22Rv1 (cell line): Measurements from ENCODE around the gene MGAT5.

ENCODE experiments used
- H3K27ac ChIP-seq: fragments of 450-650 bp; 2 replicates; pipeline ENCODE4 v1.5.1; 2017
- ZFX ChIP-seq: fragments of 450-650 bp; IDR thresholded peaks from 2 replicates; pipeline ENCODE4 v1.6.1; 2017; ENCODE audit warnings: antibody characterized with exemption, borderline replicate concordance
- TF ChIP-seq, protein P1 (sequence below): fragments of 450-650 bp; IDR thresholded peaks from 2 replicates; pipeline ENCODE4 v1.5.1; 2017; ENCODE audit warnings: mild to moderate bottlenecking

The MGAT5 gene

DNA sequence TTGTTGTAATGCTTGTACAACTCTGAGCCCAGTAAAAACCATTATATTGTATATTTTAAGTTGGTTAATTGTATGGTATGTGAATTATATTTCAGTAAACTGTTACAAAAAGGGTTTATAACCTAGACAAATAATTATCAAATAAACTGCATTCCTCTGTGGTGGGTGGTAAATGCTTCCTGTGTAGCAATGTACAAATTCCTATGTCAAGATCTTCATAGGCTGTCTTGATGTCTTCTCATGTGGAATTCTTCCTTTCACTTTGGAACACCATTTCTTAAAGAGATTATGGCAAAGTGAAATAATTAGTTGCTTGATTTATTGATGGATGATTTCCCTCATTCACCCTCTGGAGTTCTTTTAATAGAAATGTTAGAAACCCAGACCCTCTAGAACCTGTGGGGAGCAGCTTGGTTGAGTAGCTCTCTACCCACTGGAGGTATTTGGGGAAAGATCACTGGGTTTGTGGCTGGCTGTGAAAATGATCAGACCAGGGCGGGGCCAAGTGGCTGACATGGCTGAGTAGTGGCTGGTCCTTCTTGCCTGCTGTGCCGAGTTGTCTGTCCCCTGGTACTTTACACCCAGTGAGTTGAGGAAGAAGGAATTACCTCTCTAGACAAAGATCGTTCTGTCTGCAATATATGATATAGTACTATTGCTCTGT lies 22.4 kb upstream of the MGAT5 start:
- TF ChIP-seq ZFX, result no peak
- TF ChIP-seq, protein P1, sequence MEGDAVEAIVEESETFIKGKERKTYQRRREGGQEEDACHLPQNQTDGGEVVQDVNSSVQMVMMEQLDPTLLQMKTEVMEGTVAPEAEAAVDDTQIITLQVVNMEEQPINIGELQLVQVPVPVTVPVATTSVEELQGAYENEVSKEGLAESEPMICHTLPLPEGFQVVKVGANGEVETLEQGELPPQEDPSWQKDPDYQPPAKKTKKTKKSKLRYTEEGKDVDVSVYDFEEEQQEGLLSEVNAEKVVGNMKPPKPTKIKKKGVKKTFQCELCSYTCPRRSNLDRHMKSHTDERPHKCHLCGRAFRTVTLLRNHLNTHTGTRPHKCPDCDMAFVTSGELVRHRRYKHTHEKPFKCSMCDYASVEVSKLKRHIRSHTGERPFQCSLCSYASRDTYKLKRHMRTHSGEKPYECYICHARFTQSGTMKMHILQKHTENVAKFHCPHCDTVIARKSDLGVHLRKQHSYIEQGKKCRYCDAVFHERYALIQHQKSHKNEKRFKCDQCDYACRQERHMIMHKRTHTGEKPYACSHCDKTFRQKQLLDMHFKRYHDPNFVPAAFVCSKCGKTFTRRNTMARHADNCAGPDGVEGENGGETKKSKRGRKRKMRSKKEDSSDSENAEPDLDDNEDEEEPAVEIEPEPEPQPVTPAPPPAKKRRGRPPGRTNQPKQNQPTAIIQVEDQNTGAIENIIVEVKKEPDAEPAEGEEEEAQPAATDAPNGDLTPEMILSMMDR, result no peak
- no peak overlapping the region for H3K27ac ChIP-seq

GRCh38 chr2:134231965-134232340 lies 21.9 kb upstream of the MGAT5 start:
- H3K27ac ChIP-seq, result no peak overlapping the region
- TF ChIP-seq, protein P1, result no peak
- TF ChIP-seq ZFX, result no peak

- TF ChIP-seq ZFX, result no peak
- TF ChIP-seq, protein P1, result no peak
- no peak overlapping the region for H3K27ac ChIP-seq
These were observed 21.4 kb upstream of the MGAT5 start for GRCh38 chr2:134232461-134232860.

DNA sequence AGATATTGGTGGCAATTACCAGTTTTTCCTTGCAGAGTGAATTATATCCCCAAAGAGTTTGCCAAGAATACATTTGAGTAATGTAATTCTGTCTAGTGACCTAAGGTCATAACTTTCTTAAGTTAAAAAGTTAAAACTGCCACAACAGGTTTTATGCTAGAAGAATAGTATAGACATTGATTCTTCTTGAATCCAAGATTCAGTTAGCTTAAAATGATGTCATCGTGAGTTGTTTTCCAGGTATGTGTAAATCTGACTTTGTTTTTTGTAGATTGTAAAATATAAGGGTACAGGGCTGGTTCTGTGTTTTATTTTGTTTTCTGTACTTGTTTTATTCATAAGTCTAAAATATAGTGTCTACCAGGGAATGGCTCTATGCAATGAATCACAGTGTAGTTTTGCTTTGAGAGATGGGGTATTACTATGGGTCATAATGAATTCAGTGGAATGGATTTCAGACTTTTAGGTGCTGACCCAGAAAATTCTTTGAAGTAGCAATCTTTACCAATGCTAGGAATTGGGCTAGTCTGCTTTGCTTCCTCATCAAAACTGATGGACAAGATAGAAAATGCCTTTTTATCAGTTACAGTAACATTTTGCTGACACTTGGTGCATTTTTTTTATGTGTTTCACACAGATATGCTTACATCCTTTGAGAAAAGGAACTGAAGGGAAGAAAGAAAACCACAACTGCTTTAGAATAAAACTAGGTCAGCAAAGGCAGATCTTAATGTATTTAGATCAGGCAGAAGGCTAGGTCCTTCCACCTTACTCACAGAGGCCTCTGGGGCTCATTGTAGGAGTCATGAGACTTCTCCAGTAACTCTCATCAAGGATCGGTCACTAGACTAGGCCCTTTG lies 20.8 kb upstream of the MGAT5 start:
- TF ChIP-seq, protein P1, result no peak
- no peak for TF ChIP-seq ZFX
- no peak overlapping the region for H3K27ac ChIP-seq

- TF ChIP-seq ZFX, result no peak
- TF ChIP-seq, protein P1, result no peak
- no peak overlapping the region for H3K27ac ChIP-seq
These were observed 20.1 kb upstream of the MGAT5 start for GRCh38 chr2:134233728-134234136.

GRCh38 chr2:134234535-134234934 lies 19.3 kb upstream of the MGAT5 start:
- no peak overlapping the region for H3K27ac ChIP-seq
- TF ChIP-seq, protein P1, result no peak
- no peak for TF ChIP-seq ZFX

DNA sequence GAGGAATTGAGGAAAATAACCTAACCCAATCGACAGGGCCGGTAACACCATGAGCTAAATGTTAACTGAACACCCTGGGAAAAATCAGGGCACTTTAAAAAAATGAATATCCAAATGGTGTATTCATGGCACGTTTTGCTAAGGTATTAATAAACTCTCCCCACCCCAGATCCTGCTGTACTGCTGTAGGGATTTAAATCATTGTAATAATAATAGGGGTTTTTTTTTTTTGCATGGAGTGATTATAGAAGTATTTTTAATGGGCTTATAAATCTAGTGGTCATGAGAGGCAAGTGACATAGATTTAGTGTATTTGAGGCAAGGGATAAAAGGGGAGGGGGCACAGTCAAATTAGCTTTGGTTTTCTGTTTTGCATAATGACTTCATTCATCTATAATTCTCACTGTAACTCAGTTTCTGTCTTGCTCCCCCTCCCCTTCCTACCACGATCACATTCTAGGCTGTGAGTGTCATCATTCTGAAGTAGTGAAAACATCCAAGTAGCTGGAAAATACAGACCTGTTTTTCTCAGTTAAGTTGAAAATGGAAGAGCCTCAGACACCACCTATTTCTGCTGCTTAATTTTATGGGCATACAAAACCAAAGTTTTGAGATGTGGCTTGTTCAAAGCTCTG lies 18.2 kb upstream of the MGAT5 start:
- no peak overlapping the region for H3K27ac ChIP-seq
- no peak for TF ChIP-seq ZFX
- TF ChIP-seq, protein P1, result no peak
